H1 (cell line): ENCODE data around the gene RAP1B. TPM values are rescaled to one million over a fixed set of nuclear protein-coding genes. Genes with fewer than 3 reads are reported as not detected.

ENCODE experiments used
- CTCF ChIA-PET: fragments of 300-600 bp; sonication (Branson Sonifier 250); formaldehyde crosslinking; loops from one replicate; lab custom pipeline; 2021; ENCODE audit not compliant: partially characterized antibody; lab: Charles Lee
- POLR2A ChIA-PET: fragments of 300-600 bp; sonication (Branson Sonifier 250); formaldehyde crosslinking; loops from one replicate; lab custom pipeline; 2021; ENCODE audit warnings: inconsistent platforms; ENCODE audit not compliant: partially characterized antibody; lab: Charles Lee
- DNase-seq, 2 experiments: peaks; one replicate each; pipeline versions ENCODE4 v3.0.0 to v3.0.0-alpha.2; 2010 to 2022; ENCODE audit warnings: low spot score in 2 of 2, low read depth in 1 of 2, mixed read lengths in 1 of 2
- FAIRE-seq: peaks from 2 replicates; lab custom pipeline; 2011; peaks lifted over from hg19 to GRCh38; lab: Jason Lieb, UNC
- H2AFZ ChIP-seq: 2 replicates; pipeline ENCODE4 v1.8.1; 2012; ENCODE audit warnings: low read length, inconsistent platforms
- H2AK5ac ChIP-seq: 2 replicates; pipeline ENCODE4 v1.6.1; 2013; ENCODE audit warnings: low read depth, low read length
- H2BK120ac ChIP-seq: replicated peaks from 2 replicates; pipeline ENCODE3; 2013; ENCODE audit warnings: low read depth, low read length, inconsistent platforms
- H2BK12ac ChIP-seq: 2 replicates; pipeline ENCODE4 v1.6.1; 2013; ENCODE audit warnings: low read depth, low read length
- H2BK15ac ChIP-seq: 2 replicates; pipeline ENCODE4 v1.6.1; 2013; ENCODE audit warnings: low read length
- H2BK20ac ChIP-seq: 2 replicates; pipeline ENCODE4 v1.6.1; 2013; ENCODE audit warnings: low read length
- H2BK5ac ChIP-seq: 2 replicates; pipeline ENCODE4 v1.6.1; 2013; ENCODE audit warnings: low read depth, low read length
- H3K14ac ChIP-seq: 2 replicates; pipeline ENCODE4 v1.6.1; 2013; ENCODE audit warnings: inconsistent platforms; ENCODE audit not compliant: insufficient read length
- H3K18ac ChIP-seq: 2 replicates; pipeline ENCODE4 v1.6.1; 2013; ENCODE audit warnings: low read length; ENCODE audit errors: extremely low read depth
- H3K23ac ChIP-seq: 2 replicates; pipeline ENCODE4 v1.6.1; 2013; ENCODE audit warnings: inconsistent platforms; ENCODE audit not compliant: insufficient read length
- H3K23me2 ChIP-seq: 2 replicates; pipeline ENCODE4 v1.6.1; 2013; ENCODE audit warnings: low read depth, low read length
- H3K27ac ChIP-seq: 2 replicates; pipeline ENCODE4 v1.6.1; 2011; ENCODE audit warnings: low read depth, low read length, inconsistent platforms
- H3K27me3 ChIP-seq, 4 experiments: replicated peaks in 1 of 4; 1 replicate in 1 of 4; 2 replicates in 3 of 4; pipeline versions ENCODE4 v1.6.1 to v1.8.1; 2011 to 2013; ENCODE audit warnings: low read length in 3 of 4, mild to moderate bottlenecking in 3 of 4, inconsistent platforms in 2 of 4, mixed read lengths in 2 of 4, moderate library complexity in 1 of 4; ENCODE audit not compliant: control insufficient read depth in 3 of 4, insufficient read depth in 3 of 4; ENCODE audit errors: extremely low read depth in 1 of 4
- H3K36me3 ChIP-seq, 4 experiments: 2 replicates each; pipeline versions ENCODE4 v1.6.1 to v1.8.1; 2011 to 2013; ENCODE audit warnings: mild to moderate bottlenecking in 4 of 4, low read length in 3 of 4, moderate library complexity in 2 of 4, control low read depth in 1 of 4, inconsistent platforms in 1 of 4; ENCODE audit not compliant: insufficient read depth in 4 of 4, control insufficient read depth in 2 of 4
- H3K4ac ChIP-seq: replicated peaks from 2 replicates; pipeline ENCODE3; 2013; ENCODE audit warnings: low read length, low read depth, mixed read lengths, inconsistent platforms; ENCODE audit not compliant: insufficient read length
- H3K4me1 ChIP-seq, 4 experiments: replicated peaks in 1 of 4; 1 replicate in 1 of 4; 2 replicates in 3 of 4; pipeline versions ENCODE4 v1.6.1 to v1.8.1; 2011 to 2013; ENCODE audit warnings: low read length in 3 of 4, inconsistent platforms in 2 of 4, mixed read lengths in 1 of 4; ENCODE audit not compliant: insufficient read depth in 4 of 4, control insufficient read depth in 3 of 4
- H3K4me2 ChIP-seq, 2 experiments: 2 replicates each; pipeline versions ENCODE4 v1.6.1 to v1.8.1; 2011 to 2013; ENCODE audit warnings: low read depth in 2 of 2, low read length in 2 of 2, control low read depth in 1 of 2, inconsistent platforms in 1 of 2, mild to moderate bottlenecking in 1 of 2; ENCODE audit not compliant: insufficient read depth in 1 of 2
- H3K4me3 ChIP-seq, 4 experiments: fragments of 200-600, 300-600 bp in 1 of 4; sonication (generic), shearing (Covaris generic), sonication (Bioruptor Twin) in 1 of 4; 2 replicates each; pipeline versions ENCODE4 v1.5.1 to v1.8.1; 2011 to 2016; ENCODE audit warnings: low read length in 4 of 4, low read depth in 3 of 4, control low read depth in 2 of 4, inconsistent platforms in 2 of 4, mild to moderate bottlenecking in 2 of 4, mixed read lengths in 1 of 4, moderate library complexity in 1 of 4; ENCODE audit not compliant: insufficient read depth in 2 of 4; ENCODE audit errors: extremely low read depth in 1 of 4
- H3K56ac ChIP-seq: replicated peaks from 2 replicates; pipeline ENCODE3; 2013; ENCODE audit warnings: low read depth, mild to moderate bottlenecking, mixed read lengths, low read length, inconsistent platforms; ENCODE audit not compliant: insufficient read length
- H3K79me1 ChIP-seq: 2 replicates; pipeline ENCODE4 v1.6.1; 2013; ENCODE audit warnings: low read depth, low read length, control low read depth
- H3K79me2 ChIP-seq, 2 experiments: 2 replicates each; pipeline versions ENCODE4 v1.6.1 to v1.8.1; 2012 to 2013; ENCODE audit warnings: low read length in 2 of 2, mild to moderate bottlenecking in 2 of 2, inconsistent platforms in 1 of 2; ENCODE audit not compliant: insufficient read depth in 2 of 2, control insufficient read depth in 1 of 2
- H3K9ac ChIP-seq, 4 experiments: replicated peaks in 1 of 4; 1 replicate in 1 of 4; 2 replicates in 3 of 4; pipeline versions ENCODE4 v1.6.1 to v1.8.1; 2011 to 2013; ENCODE audit warnings: low read depth in 3 of 4, low read length in 3 of 4, control low read depth in 2 of 4, mild to moderate bottlenecking in 2 of 4, moderate library complexity in 2 of 4, inconsistent platforms in 1 of 4; ENCODE audit errors: extremely low read depth in 1 of 4
- H3K9me3 ChIP-seq, 2 experiments: 2 replicates each; pipeline versions ENCODE4 v1.6.1 to v1.8.1; 2012 to 2013; ENCODE audit warnings: mild to moderate bottlenecking in 2 of 2, moderate library complexity in 2 of 2, control low read depth in 1 of 2, inconsistent platforms in 1 of 2, low read depth in 1 of 2, low read length in 1 of 2, mixed read lengths in 1 of 2; ENCODE audit not compliant: insufficient read depth in 2 of 2
- H4K20me1 ChIP-seq, 2 experiments: replicated peaks in 1 of 2; 2 replicates each; pipeline versions ENCODE3 to v1.8.1; 2011 to 2013; ENCODE audit warnings: inconsistent platforms in 2 of 2, low read length in 2 of 2, mild to moderate bottlenecking in 1 of 2; ENCODE audit not compliant: insufficient read depth in 2 of 2, control insufficient read depth in 1 of 2
- H4K5ac ChIP-seq: 2 replicates; pipeline ENCODE4 v1.6.1; 2013; ENCODE audit warnings: low read length, low read depth, mixed read lengths, inconsistent platforms; ENCODE audit not compliant: insufficient read length
- H4K8ac ChIP-seq: 2 replicates; pipeline ENCODE4 v1.8.0; 2013; ENCODE audit warnings: mild to moderate bottlenecking, moderate library complexity, low read length, inconsistent platforms; ENCODE audit not compliant: insufficient read depth; ENCODE audit errors: extremely low read depth
- H4K91ac ChIP-seq: replicated peaks from 2 replicates; pipeline ENCODE3; 2013; ENCODE audit warnings: low read length, mixed read lengths, inconsistent platforms; ENCODE audit not compliant: insufficient read length
- BCL11A ChIP-seq, 2 experiments: IDR thresholded peaks; one replicate each; pipeline ENCODE4 v1.6.1; 2011; ENCODE audit warnings: low read depth in 2 of 2, low read length in 2 of 2, mild to moderate bottlenecking in 2 of 2
- CEBPB ChIP-seq: IDR thresholded peaks from 2 replicates; pipeline ENCODE4 v1.6.1; 2012; ENCODE audit warnings: low read depth, low read length
- CTBP2 ChIP-seq: IDR thresholded peaks from 2 replicates; pipeline ENCODE4 v1.7.0; 2011; ENCODE audit warnings: borderline replicate concordance, mild to moderate bottlenecking, moderate library complexity, mixed read lengths, low read length; ENCODE audit not compliant: insufficient read depth, insufficient read length
- CTCF ChIP-seq, 3 experiments: IDR thresholded peaks; 1 replicate in 2 of 3; 2 replicates in 1 of 3; pipeline versions ENCODE4 v1.5.1 to v1.6.1; 2011; ENCODE audit warnings: low read length in 3 of 3, mild to moderate bottlenecking in 3 of 3, inconsistent platforms in 2 of 3, low read depth in 1 of 3, moderate library complexity in 1 of 3; ENCODE audit not compliant: insufficient read depth in 1 of 3; ENCODE audit errors: control extremely low read depth in 1 of 3
- JUND ChIP-seq: IDR thresholded peaks from 2 replicates; pipeline ENCODE4 v1.6.1; 2011; ENCODE audit warnings: mild to moderate bottlenecking, improper control_type of control experiment, low read length
- RAD21 ChIP-seq, 2 experiments: IDR thresholded peaks in 1 of 2; conservative IDR thresholded peaks in 1 of 2; 2 replicates each; pipeline ENCODE4 v1.6.1; 2011; ENCODE audit warnings: low read depth in 2 of 2, low read length in 2 of 2, improper control_type of control experiment in 1 of 2, inconsistent platforms in 1 of 2, mild to moderate bottlenecking in 1 of 2, moderate library complexity in 1 of 2
- RBBP5 ChIP-seq: IDR thresholded peaks from 2 replicates; pipeline ENCODE4 v1.7.1; 2012; ENCODE audit warnings: low read depth, mild to moderate bottlenecking, inconsistent platforms, low read length, moderate library complexity, borderline replicate concordance
- SP1 ChIP-seq: IDR thresholded peaks from 2 replicates; pipeline ENCODE4 v1.6.1; 2011; ENCODE audit warnings: low read depth, low read length
- TAF7 ChIP-seq: optimal IDR thresholded peaks from 2 replicates; pipeline ENCODE3; 2011; ENCODE audit warnings: low read depth, mild to moderate bottlenecking, inconsistent platforms, low read length, moderate library complexity, borderline replicate concordance
- ZNF274 ChIP-seq: IDR thresholded peaks from 2 replicates; pipeline ENCODE4 v1.7.0; 2012; ENCODE audit warnings: low read length, borderline replicate concordance; ENCODE audit errors: extremely low read depth
- WGBS, 2 experiments: shearing (Covaris generic) in 1 of 2; methylation state at CpG; one replicate each; pipeline versions ENCODE4 v1.1.6 to v1.1.7; 2013 to 2015; ENCODE audit warnings: low lambda C conversion rate in 2 of 2, mixed read lengths in 2 of 2, inconsistent platforms in 1 of 2, low coverage in 1 of 2, missing lambda C conversion rate in 1 of 2; ENCODE audit not compliant: insufficient replicate concordance in 2 of 2, insufficient coverage in 1 of 2, insufficient read length in 1 of 2; ENCODE audit errors: extremely low coverage in 1 of 2, missing lambda C conversion rate in 1 of 2; 5-methylcytosine and 5-hydroxymethylcytosine counted together
- polyA plus RNA-seq, 7 experiments: library from polyadenylated mRNA; depleted of rRNA in 3 of 7; stranded (reverse) in 5 of 7; unstranded in 2 of 7; fragments of >200 nt in 5 of 7; fragments of 200-250 nt in 2 of 7; gene quantifications; 1 replicate in 5 of 7; 2 replicates in 1 of 7; 4 replicates in 1 of 7; pipeline versions ENCODE4 v1.2.1 to v1.2.3, GENCODE V29; 2011 to 2013; ENCODE audit warnings: missing spikeins in 2 of 7, mixed read lengths in 2 of 7
- total RNA-seq: library from RNA; stranded (reverse); fragmentation: NEBNext Ultra II Directional; extraction: Animal tissue kit (Norgen Biotek cat#: 25700); gene quantifications from 2 replicates; pipeline ENCODE4 v1.2.1, GENCODE V29; 2021

Gene RAP1B
- total and polyA plus RNA-seq, 2 of the 8 experiments (the other 6 are each of a cell fraction or from before 2014, with no cell fraction given), result 61.4 to 112 TPM

- Histone ChIP-seq H3K79me1 (no peaks in the 10 kb centered on the region), H4K91ac (no peak overlapping the region), H2BK20ac (no peak overlapping the region), H3K27ac (no peak overlapping the region), H2AK5ac (no peak overlapping the region), H3K9me3 (peaks cover 16 to 18% of the 10 kb centered on the region in 2 experiments), H2BK5ac (no peak overlapping the region), H4K8ac (no peak overlapping the region), H3K36me3 (no peaks in the 10 kb centered on the region; a peak in 1 of 8 replicates), H3K23me2 (no peaks in the 10 kb centered on the region), H3K14ac (no peak overlapping the region), H3K23ac (no peak overlapping the region), H2BK120ac (no peak overlapping the region), H3K56ac (no peak overlapping the region), H3K18ac (no peak overlapping the region), H3K4me2 (no peak overlapping the region), H4K5ac (no peak overlapping the region), H3K27me3 (no peaks in the 10 kb centered on the region; a peak in 1 of 7 replicates), H4K20me1 (no peaks in the 10 kb centered on the region), H2AFZ (no peak overlapping the region), H2BK15ac (no peak overlapping the region), H3K9ac (no peak overlapping the region), H3K79me2 (no peaks in the 10 kb centered on the region), H2BK12ac (no peak overlapping the region), H3K4ac (no peak overlapping the region), H3K4me3 (no peak overlapping the region), H3K4me1 (no peaks in the 10 kb centered on the region)
- ChIA-PET POLR2A (no interaction called here), CTCF (no interaction called here)
- WGBS, 2 experiments, result 89% methylated on average over 6 of the region's 6 CpGs; no CpG with 5 or more reads in 1 of the 2 experiments
- DNase-seq (no peak), FAIRE-seq (no peak)
- TF ChIP-seq RBBP5, result no peak
- no peak for TF ChIP-seq JUND
- no peak for TF ChIP-seq TAF7
- no peak for TF ChIP-seq CTCF (IDR thresholded peaks at IDR 0.05; ENCODE audit: control extremely low read depth in 1 of 3, insufficient read depth in 1 of 3, low read depth in 1 of 3, low read length in 3 of 3)
- TF ChIP-seq CEBPB, result no peak
- no peak for TF ChIP-seq ZNF274
- TF ChIP-seq CTBP2, result no peak
- no peak for TF ChIP-seq BCL11A (IDR thresholded peaks at IDR 0.05; ENCODE audit: low read depth in 2 of 2, low read length in 2 of 2)
- TF ChIP-seq SP1, result no peak
- no peak for TF ChIP-seq RAD21 (IDR thresholded peaks at IDR 0.05 in 1 of 2, conservative IDR thresholded peaks at IDR 0.05 in 1 of 2; ENCODE audit: low read depth in 2 of 2, low read length in 2 of 2)
Observed at GRCh38 chr12:68591734-68592418, 18.8 kb upstream of the RAP1B start.
